Gastrocnemius medialis (tissue), 4 donors: Measurements from ENCODE around the gene KIRREL3. TPM values are rescaled to one million over a fixed set of nuclear protein-coding genes. Genes with fewer than 3 reads are reported as not detected.

Experiments
- ATAC-seq, 2 donors: fragments of 150-250 bp; one replicate each; pipeline ENCODE4 v1.9.1; 2016
- DNase-seq, 2 donors: peaks; one replicate each; pipeline ENCODE4 v3.0.0-alpha.2; 2019
- H3K27ac ChIP-seq, 4 donors: fragments of 200-600 bp; sonication (generic); 1 replicate in 1 of 4; 2 replicates in 3 of 4; pipeline ENCODE4 v1.5.1; 2016 to 2018; ENCODE audit warnings: mild to moderate bottlenecking in 2 of 4, moderate library complexity in 1 of 4
- H3K27me3 ChIP-seq, 3 donors: fragments of 200-600 bp; sonication (generic) in 2 of 3; 1 replicate in 1 of 3; 2 replicates in 2 of 3; pipeline versions ENCODE4 v1.5.1 to v1.6.0; 2016 to 2019; ENCODE audit warnings: mild to moderate bottlenecking in 1 of 3, moderate library complexity in 1 of 3
- H3K36me3 ChIP-seq, 2 donors: fragments of 200-600 bp; sonication (generic) in 1 of 2; one replicate each; pipeline ENCODE4 v1.5.1; 2017 to 2018
- H3K4me1 ChIP-seq, 2 donors: fragments of 200-600 bp; sonication (generic) in 1 of 2; one replicate each; pipeline ENCODE4 v1.5.1; 2016 to 2017; ENCODE audit warnings: mild to moderate bottlenecking in 2 of 2
- H3K4me3 ChIP-seq, 4 donors: fragments of 200-600 bp; sonication (generic) in 3 of 4; 1 replicate in 1 of 4; 2 replicates in 3 of 4; pipeline ENCODE4 v1.5.1; 2016 to 2019; ENCODE audit warnings: mild to moderate bottlenecking in 2 of 4
- H3K9me3 ChIP-seq, 3 donors: fragments of 200-600 bp; sonication (generic) in 2 of 3; 1 replicate in 1 of 3; 2 replicates in 2 of 3; pipeline ENCODE4 v1.5.1; 2016 to 2019
- CTCF ChIP-seq, 5 experiments: fragments of 450-650 bp in 3 of 5; fragments of 200-600 bp in 2 of 5; sonication (generic) in 2 of 5; IDR thresholded peaks in 4 of 5; conservative IDR thresholded peaks in 1 of 5; 1 replicate in 4 of 5; 2 replicates in 1 of 5; pipeline ENCODE4 v1.5.1; 2016 to 2019; ENCODE audit warnings: antibody characterized with exemption in 5 of 5, mild to moderate bottlenecking in 3 of 5, moderate library complexity in 3 of 5
- POLR2A ChIP-seq, 2 donors: fragments of 450-650 bp; IDR thresholded peaks; one replicate each; pipeline ENCODE4 v1.6.1; 2017; ENCODE audit warnings: antibody characterized with exemption in 2 of 2, mild to moderate bottlenecking in 2 of 2, moderate library complexity in 2 of 2
- in situ Hi-C, 4 donors: fragments of 200-750 bp; cut with MboI; loops; one replicate each; pipeline versions ENCODE4 v1.15.0 to v1.8.0; 2017; ENCODE audit warnings: low sequenced_read_pairs in 4 of 4
- intact Hi-C: fragments of 100-400 bp; cut with DNase I; formaldehyde crosslinking; loops from one replicate; pipeline ENCODE4 v1.15.1; 2023; ENCODE audit warnings: low total_unique reads
- total RNA-seq, 4 donors: library from RNA; depleted of rRNA; stranded (reverse); fragments of >200 nt; gene quantifications; one replicate each; pipeline versions ENCODE4 v1.1.0 to v1.2.3, GENCODE V29; 2016

The KIRREL3 gene
- total RNA-seq, 4 donors from 2014 or later: 0.10 TPM; not detected in 3

GRCh38 chr11:126924376-126925040, 76.1 kb downstream of the KIRREL3 start:
- no peak for TF ChIP-seq POLR2A (IDR thresholded peaks at IDR 0.05)
- TF ChIP-seq CTCF (IDR thresholded peaks at IDR 0.05 in 4 of 5, conservative IDR thresholded peaks at IDR 0.05 in 1 of 5): no peak
- Histone ChIP-seq H3K36me3 (no peaks in the 10 kb centered on the region), H3K4me3 (no peak overlapping the region), H3K27me3 (no peaks in the 10 kb centered on the region), H3K27ac (no peak overlapping the region), H3K9me3 (no peaks in the 10 kb centered on the region), H3K4me1 (no peaks in the 10 kb centered on the region)
- in situ Hi-C loops (no loop called here), intact Hi-C loops (no loop called here)
- ATAC-seq (no peak), DNase-seq (no peak)

DNA sequence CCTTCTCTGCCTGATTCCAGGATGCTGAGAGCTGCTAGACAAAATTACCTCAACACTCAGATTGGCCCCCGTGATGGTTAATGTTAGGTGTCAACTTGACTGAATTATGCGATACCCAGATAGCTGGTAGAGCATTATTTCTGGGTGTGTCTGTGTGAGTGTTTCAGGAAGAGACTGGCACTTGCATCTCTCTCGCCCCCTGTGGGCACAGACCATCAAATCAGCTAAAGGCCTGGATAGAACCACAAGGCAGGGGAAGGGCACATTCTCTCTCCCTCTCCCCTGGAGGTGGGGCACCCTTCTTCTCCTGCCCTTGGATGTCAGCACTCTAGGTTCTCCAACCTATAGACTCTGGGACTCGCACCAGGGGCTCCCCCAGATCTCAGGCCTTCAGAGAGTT, 79.7 kb downstream of the KIRREL3 start:
- no peaks in the 10 kb centered on the region for H3K9me3 ChIP-seq
- intact Hi-C loops: no loop called here
- DNase-seq (no peak), ATAC-seq (no peak)
- in situ Hi-C loops: no loop called here
- H3K4me3 ChIP-seq: no peak overlapping the region
- no peak for TF ChIP-seq POLR2A (IDR thresholded peaks at IDR 0.05)
- H3K27ac ChIP-seq: no peak overlapping the region
- no peaks in the 10 kb centered on the region for H3K4me1 ChIP-seq
- H3K36me3 ChIP-seq: no peaks in the 10 kb centered on the region
- H3K27me3 ChIP-seq: no peaks in the 10 kb centered on the region

GRCh38 chr11:126919147-126919823, 81.3 kb downstream of the KIRREL3 start:
- DNase-seq (no peak), ATAC-seq (no peak)
- Histone ChIP-seq H3K4me1 (no peaks in the 10 kb centered on the region), H3K9me3 (no peaks in the 10 kb centered on the region), H3K36me3 (no peaks in the 10 kb centered on the region), H3K27ac (no peak overlapping the region), H3K4me3 (no peak overlapping the region), H3K27me3 (no peaks in the 10 kb centered on the region)
- intact Hi-C loops: no loop called here
- in situ Hi-C loops: no loop called here
- TF ChIP-seq POLR2A (IDR thresholded peaks at IDR 0.05) (no peak), CTCF (IDR thresholded peaks at IDR 0.05 in 4 of 5, conservative IDR thresholded peaks at IDR 0.05 in 1 of 5) (no peak)

DNA sequence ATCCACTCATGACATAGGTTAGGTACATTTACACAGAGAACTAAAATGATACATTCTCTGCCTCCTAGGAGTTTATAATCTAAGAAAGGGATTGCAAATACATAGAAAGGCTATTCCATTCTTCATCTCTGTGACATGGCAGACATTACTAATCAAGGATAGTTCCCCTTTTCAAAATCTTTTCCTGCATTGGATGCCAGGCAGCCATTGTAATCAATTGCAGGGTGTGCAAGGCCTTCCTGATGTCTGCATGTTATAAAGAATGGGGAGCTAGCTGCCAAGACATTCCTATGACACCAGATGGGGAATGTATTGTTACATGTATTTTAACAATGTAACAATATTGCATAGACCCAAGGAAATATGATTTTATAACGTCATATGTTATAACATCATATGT, 82.0 kb downstream of the KIRREL3 start:
- no peaks in the 10 kb centered on the region for H3K4me1 ChIP-seq
- H3K36me3 ChIP-seq: no peaks in the 10 kb centered on the region
- intact Hi-C loops (no loop called here), in situ Hi-C loops (no loop called here)
- no peak overlapping the region for H3K27ac ChIP-seq
- ATAC-seq (no peak), DNase-seq (no peak)
- no peaks in the 10 kb centered on the region for H3K27me3 ChIP-seq
- no peak for TF ChIP-seq CTCF (IDR thresholded peaks at IDR 0.05 in 4 of 5, conservative IDR thresholded peaks at IDR 0.05 in 1 of 5)
- no peak for TF ChIP-seq POLR2A (IDR thresholded peaks at IDR 0.05)
- no peak overlapping the region for H3K4me3 ChIP-seq
- no peaks in the 10 kb centered on the region for H3K9me3 ChIP-seq

DNA sequence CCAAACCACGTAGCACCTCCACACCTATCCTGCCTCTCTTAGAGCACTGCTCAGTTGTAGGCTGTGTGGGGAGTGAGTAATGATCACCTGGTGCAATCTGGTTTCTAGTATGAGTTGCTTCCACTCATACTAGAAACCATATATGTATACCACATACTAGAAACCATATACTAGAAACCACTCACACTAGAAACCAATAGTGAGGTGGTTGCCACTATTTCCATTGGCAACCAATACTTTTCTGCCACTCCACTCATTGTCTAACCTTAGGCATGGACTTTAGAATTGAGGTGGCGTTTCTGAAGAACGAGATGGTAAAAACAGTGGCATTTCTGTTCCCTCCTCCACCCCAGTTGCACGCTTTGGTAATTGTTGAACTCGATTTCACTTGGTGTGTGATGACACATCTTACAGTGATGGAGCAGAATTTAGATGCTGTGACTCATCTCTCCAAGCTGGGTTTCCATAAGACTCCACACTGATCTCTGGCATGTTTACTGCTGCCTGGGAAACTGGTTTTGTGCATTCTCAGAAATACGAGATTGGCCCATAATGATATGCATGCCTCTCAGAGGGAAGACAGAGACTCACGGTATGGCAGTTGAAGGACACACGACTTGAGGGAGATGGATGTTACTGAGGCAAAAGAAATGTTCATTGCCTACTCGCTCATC, 82.9 kb downstream of the KIRREL3 start:
- Histone ChIP-seq H3K9me3 (no peaks in the 10 kb centered on the region), H3K36me3 (no peaks in the 10 kb centered on the region), H3K27ac (no peak overlapping the region), H3K4me1 (no peaks in the 10 kb centered on the region), H3K27me3 (no peaks in the 10 kb centered on the region), H3K4me3 (no peak overlapping the region)
- DNase-seq (no peak), ATAC-seq (no peak)
- in situ Hi-C loops (no loop called here), intact Hi-C loops (no loop called here)
- TF ChIP-seq POLR2A (IDR thresholded peaks at IDR 0.05) (no peak), CTCF (IDR thresholded peaks at IDR 0.05 in 4 of 5, conservative IDR thresholded peaks at IDR 0.05 in 1 of 5) (no peak)
